H1 (cell line): ENCODE results near the gene WBP4. TPM values are rescaled to one million over a fixed set of nuclear protein-coding genes. Genes with fewer than 3 reads are reported as not detected.

Experiments used
- POLR2AphosphoS5 ChIP-seq: IDR thresholded peaks from 2 replicates; pipeline ENCODE4 v1.6.1; 2011; ENCODE audit warnings: low read depth, low read length
- SP1 ChIP-seq: IDR thresholded peaks from 2 replicates; pipeline ENCODE4 v1.6.1; 2011; ENCODE audit warnings: low read depth, low read length
- polyA plus RNA-seq, 7 experiments: library from polyadenylated mRNA; depleted of rRNA in 3 of 7; stranded (reverse) in 5 of 7; unstranded in 2 of 7; fragments of >200 nt in 5 of 7; fragments of 200-250 nt in 2 of 7; gene quantifications; 1 replicate in 5 of 7; 2 replicates in 1 of 7; 4 replicates in 1 of 7; pipeline versions ENCODE4 v1.2.1 to v1.2.3, GENCODE V29; 2011 to 2013; ENCODE audit warnings: missing spikeins in 2 of 7, mixed read lengths in 2 of 7
- total RNA-seq: library from RNA; stranded (reverse); fragmentation: NEBNext Ultra II Directional; extraction: Animal tissue kit (Norgen Biotek cat#: 25700); gene quantifications from 2 replicates; pipeline ENCODE4 v1.2.1, GENCODE V29; 2021

The WBP4 gene
- total and polyA plus RNA-seq, 2 of the 8 experiments (the other 6 are each of a cell fraction or from before 2014, with no cell fraction given): 3.0 to 10.0 TPM

DNA sequence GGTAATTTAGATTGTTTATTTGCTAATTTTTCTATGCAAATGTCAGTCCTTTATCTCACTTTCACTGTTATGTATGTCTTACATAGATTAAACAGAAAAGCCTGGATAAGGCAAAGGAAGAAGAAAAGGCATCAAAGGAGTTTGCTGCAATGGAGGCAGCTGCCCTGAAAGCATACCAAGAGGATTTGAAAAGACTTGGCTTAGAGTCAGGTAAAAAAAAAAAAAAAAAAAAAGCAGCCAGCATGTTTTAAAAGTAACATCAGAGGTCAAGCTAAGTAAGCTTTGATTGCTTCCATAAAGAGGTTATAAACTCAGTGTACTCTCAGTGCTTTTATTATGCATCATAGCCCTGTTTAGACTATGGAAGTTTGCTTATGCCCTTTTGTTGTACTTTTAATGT lies 3.8 kb downstream of the WBP4 start (continued):
- TF ChIP-seq POLR2AphosphoS5 (no peak), SP1 (no peak)
- TF ChIP-seq, all 59 proteins: peak for 0
